ENCODE results near the gene SLC7A1. TPM values are rescaled to one million over a fixed set of nuclear protein-coding genes. Genes with fewer than 3 reads are reported as not detected.
"Not testable (repeated sequence)": the region's sequence is repeated elsewhere in the genome, so short reads cannot be mapped to it uniquely, and the experiment has no call there.

SLC7A1 gene
- polyA plus RNA-seq (2013, experiment 1 of 2), result 33.5 TPM
- 30.0 TPM for polyA plus RNA-seq (2013, experiment 2 of 2)

GRCh38 chr13:29595380-29596063 lies at the start of gene SLC7A1:
Gene SLC7A1 (minus strand): TSS chr13:29595688. CDS start chr13:29536188, 59,500 bp downstream.
- H3K4me1 ChIP-seq (ENCODE audit: insufficient read depth, low read length), result peaks cover 16% of the 10 kb centered on the region; the same call in 1 of the 2 replicates
- H3K36me3 ChIP-seq (ENCODE audit: insufficient read depth, low read length), result 0 out of 2 replicates have a peak, but pooled peaks cover 3% of the 10 kb centered on the region
- peak within 1 kb of the TSS; percentile 97 for H3K9ac ChIP-seq (ENCODE audit: low read depth, low read length)
- under 1% methylated on average over 98 of the region's 98 CpGs for WGBS
- no peaks in the 10 kb centered on the region for H3K9me3 ChIP-seq (ENCODE audit: insufficient read depth, low read depth, low read length)
- H3K27ac ChIP-seq (ENCODE audit: low read depth, low read length), result peak within 1 kb of the TSS; percentile 86
- H3K4me3 ChIP-seq (ENCODE audit: low read length), result peak within 1 kb of the TSS; percentile 87
- H3K27me3 ChIP-seq (ENCODE audit: insufficient read depth, low read length), result peaks cover 15% of the 10 kb centered on the region

- Histone ChIP-seq H3K36me3 (ENCODE audit: insufficient read depth, low read length) (no peaks in the 10 kb centered on the region), H3K9ac (ENCODE audit: low read depth, low read length) (no peak overlapping the region), H3K27ac (ENCODE audit: low read depth, low read length) (no peak overlapping the region), H3K4me1 (ENCODE audit: insufficient read depth, low read length) (no peaks in the 10 kb centered on the region), H3K4me3 (ENCODE audit: low read length) (no peak overlapping the region), H3K27me3 (ENCODE audit: insufficient read depth, low read length) (no peaks in the 10 kb centered on the region), H3K9me3 (ENCODE audit: insufficient read depth, low read depth, low read length) (no peaks in the 10 kb centered on the region)
- WGBS, result 79% methylated on average over 4 of the region's 4 CpGs
These were observed 45.2 kb upstream of the SLC7A1 start for GRCh38 chr13:29640665-29641064.

GRCh38 chr13:29636831-29637230 lies 41.3 kb upstream of the SLC7A1 start:
- 98% methylated on average over 4 of the region's 4 CpGs for WGBS
- H3K4me1 ChIP-seq (ENCODE audit: insufficient read depth, low read length); H3K4me3 ChIP-seq (ENCODE audit: low read length); H3K9me3 ChIP-seq (ENCODE audit: insufficient read depth, low read depth, low read length); H3K27me3 ChIP-seq (ENCODE audit: insufficient read depth, low read length); H3K36me3 ChIP-seq (ENCODE audit: insufficient read depth, low read length); H3K27ac ChIP-seq (ENCODE audit: low read depth, low read length); H3K9ac ChIP-seq (ENCODE audit: low read depth, low read length): not testable (repeated sequence)

GRCh38 chr13:29624997-29625396 lies 29.5 kb upstream of the SLC7A1 start:
- H3K27me3 ChIP-seq (ENCODE audit: insufficient read depth, low read length), result no peaks in the 10 kb centered on the region
- H3K4me1 ChIP-seq (ENCODE audit: insufficient read depth, low read length), result no peaks in the 10 kb centered on the region
- H3K27ac ChIP-seq (ENCODE audit: low read depth, low read length), result no peak overlapping the region
- 86% methylated on average over 5 of the region's 5 CpGs for WGBS
- H3K36me3 ChIP-seq (ENCODE audit: insufficient read depth, low read length), result no peaks in the 10 kb centered on the region
- H3K9me3 ChIP-seq (ENCODE audit: insufficient read depth, low read depth, low read length), result no peaks in the 10 kb centered on the region; the same call in 1 of the 2 replicates
- no peak overlapping the region for H3K4me3 ChIP-seq (ENCODE audit: low read length)
- H3K9ac ChIP-seq (ENCODE audit: low read depth, low read length), result no peak overlapping the region

- Histone ChIP-seq H3K27me3 (ENCODE audit: insufficient read depth, low read length) (no peaks in the 10 kb centered on the region), H3K9ac (ENCODE audit: low read depth, low read length) (no peak overlapping the region)
- WGBS, result 82% methylated on average over 5 of the region's 7 CpGs
These were observed 26.4 kb upstream of the SLC7A1 start for GRCh38 chr13:29621841-29622240.

GRCh38 chr13:29621051-29621800 lies 25.7 kb upstream of the SLC7A1 start:
- no peaks in the 10 kb centered on the region for H3K36me3 ChIP-seq (ENCODE audit: insufficient read depth, low read length)
- H3K4me3 ChIP-seq (ENCODE audit: low read length), result no peak overlapping the region
- H3K27ac ChIP-seq (ENCODE audit: low read depth, low read length), result no peak overlapping the region
- no peaks in the 10 kb centered on the region for H3K4me1 ChIP-seq (ENCODE audit: insufficient read depth, low read length)
- H3K27me3 ChIP-seq (ENCODE audit: insufficient read depth, low read length), result no peaks in the 10 kb centered on the region
- H3K9ac ChIP-seq (ENCODE audit: low read depth, low read length), result no peak overlapping the region
- no peaks in the 10 kb centered on the region; the same call in 1 of the 2 replicates for H3K9me3 ChIP-seq (ENCODE audit: insufficient read depth, low read depth, low read length)
- WGBS, result 95% methylated on average over 4 of the region's 4 CpGs

More at GRCh38 chr13:29621841-29622240, 26.4 kb upstream of the SLC7A1 start:
- H3K9me3 ChIP-seq (ENCODE audit: insufficient read depth, low read depth, low read length), result no peaks in the 10 kb centered on the region; the same call in 1 of the 2 replicates
- H3K4me1 ChIP-seq (ENCODE audit: insufficient read depth, low read length), result no peaks in the 10 kb centered on the region
- no peak overlapping the region for H3K27ac ChIP-seq (ENCODE audit: low read depth, low read length)
- H3K4me3 ChIP-seq (ENCODE audit: low read length), result no peak overlapping the region
- no peaks in the 10 kb centered on the region for H3K36me3 ChIP-seq (ENCODE audit: insufficient read depth, low read length)

GRCh38 chr13:29619995-29620394 lies 24.5 kb upstream of the SLC7A1 start:
- no peaks in the 10 kb centered on the region for H3K36me3 ChIP-seq (ENCODE audit: insufficient read depth, low read length)
- no peak overlapping the region for H3K27ac ChIP-seq (ENCODE audit: low read depth, low read length)
- H3K9ac ChIP-seq (ENCODE audit: low read depth, low read length), result no peak overlapping the region

GRCh38 chr13:29613101-29613500 lies 17.6 kb upstream of the SLC7A1 start:
- WGBS, result 95% methylated on average over 3 of the region's 3 CpGs
- no peaks in the 10 kb centered on the region for H3K27me3 ChIP-seq (ENCODE audit: insufficient read depth, low read length)
- no peak overlapping the region for H3K27ac ChIP-seq (ENCODE audit: low read depth, low read length)

More at GRCh38 chr13:29619995-29620394, 24.5 kb upstream of the SLC7A1 start:
- H3K4me3 ChIP-seq (ENCODE audit: low read length), result no peak overlapping the region
- no peaks in the 10 kb centered on the region for H3K4me1 ChIP-seq (ENCODE audit: insufficient read depth, low read length)
- no peaks in the 10 kb centered on the region; the same call in 1 of the 2 replicates for H3K9me3 ChIP-seq (ENCODE audit: insufficient read depth, low read depth, low read length)
- H3K27me3 ChIP-seq (ENCODE audit: insufficient read depth, low read length), result no peaks in the 10 kb centered on the region

GRCh38 chr13:29607465-29607864 lies 12.0 kb upstream of the SLC7A1 start:
- H3K27me3 ChIP-seq (ENCODE audit: insufficient read depth, low read length), result no peaks in the 10 kb centered on the region
- no peak overlapping the region for H3K9ac ChIP-seq (ENCODE audit: low read depth, low read length)
- no peaks in the 10 kb centered on the region for H3K9me3 ChIP-seq (ENCODE audit: insufficient read depth, low read depth, low read length)
- H3K36me3 ChIP-seq (ENCODE audit: insufficient read depth, low read length), result no peaks in the 10 kb centered on the region
- 96% methylated on average over 1 of the region's 1 CpG for WGBS
- no peak overlapping the region for H3K27ac ChIP-seq (ENCODE audit: low read depth, low read length)
- no peaks in the 10 kb centered on the region for H3K4me1 ChIP-seq (ENCODE audit: insufficient read depth, low read length)
- H3K4me3 ChIP-seq (ENCODE audit: low read length), result no peak overlapping the region

More at GRCh38 chr13:29613101-29613500, 17.6 kb upstream of the SLC7A1 start:
- H3K4me3 ChIP-seq (ENCODE audit: low read length), result no peak overlapping the region
- no peak overlapping the region for H3K9ac ChIP-seq (ENCODE audit: low read depth, low read length)
- H3K36me3 ChIP-seq (ENCODE audit: insufficient read depth, low read length), result no peaks in the 10 kb centered on the region
- no peaks in the 10 kb centered on the region for H3K4me1 ChIP-seq (ENCODE audit: insufficient read depth, low read length)
- H3K9me3 ChIP-seq (ENCODE audit: insufficient read depth, low read depth, low read length), result no peaks in the 10 kb centered on the region

GRCh38 chr13:29605860-29606526 lies 10.5 kb upstream of the SLC7A1 start:
- Histone ChIP-seq H3K4me1 (ENCODE audit: insufficient read depth, low read length) (no peaks in the 10 kb centered on the region), H3K27me3 (ENCODE audit: insufficient read depth, low read length) (no peaks in the 10 kb centered on the region), H3K27ac (ENCODE audit: low read depth, low read length) (no peak overlapping the region), H3K4me3 (ENCODE audit: low read length) (no peak overlapping the region), H3K9me3 (ENCODE audit: insufficient read depth, low read depth, low read length) (no peaks in the 10 kb centered on the region), H3K9ac (ENCODE audit: low read depth, low read length) (no peak overlapping the region), H3K36me3 (ENCODE audit: insufficient read depth, low read length) (no peaks in the 10 kb centered on the region)
- WGBS, result 82% methylated on average over 7 of the region's 8 CpGs

- Histone ChIP-seq H3K9me3 (ENCODE audit: insufficient read depth, low read depth, low read length) (no peaks in the 10 kb centered on the region), H3K27ac (ENCODE audit: low read depth, low read length) (no peak overlapping the region), H3K9ac (ENCODE audit: low read depth, low read length) (no peak overlapping the region), H3K4me3 (ENCODE audit: low read length) (no peak overlapping the region), H3K27me3 (ENCODE audit: insufficient read depth, low read length) (peaks cover 15% of the 10 kb centered on the region), H3K36me3 (ENCODE audit: insufficient read depth, low read length) (no peaks in the 10 kb centered on the region), H3K4me1 (ENCODE audit: insufficient read depth, low read length) (peaks cover 8% of the 10 kb centered on the region; the same call in 1 of the 2 replicates)
- 91% methylated on average over 2 of the region's 2 CpGs for WGBS
These were observed 2.8 kb upstream of the SLC7A1 start for GRCh38 chr13:29598321-29598720.

All from HUES64 (cell line).